GM19025 (cell line): ENCODE data around the gene HDAC7.

Experiments used
- ATAC-seq: cut with Tn5 transposase; IDR thresholded peaks from one replicate; pipeline ENCODE4 v1.9.1; 2021; ENCODE audit warnings: mild to moderate bottlenecking, low read depth, moderate library complexity; ENCODE audit not compliant: unreplicated experiment

Gene HDAC7

DNA sequence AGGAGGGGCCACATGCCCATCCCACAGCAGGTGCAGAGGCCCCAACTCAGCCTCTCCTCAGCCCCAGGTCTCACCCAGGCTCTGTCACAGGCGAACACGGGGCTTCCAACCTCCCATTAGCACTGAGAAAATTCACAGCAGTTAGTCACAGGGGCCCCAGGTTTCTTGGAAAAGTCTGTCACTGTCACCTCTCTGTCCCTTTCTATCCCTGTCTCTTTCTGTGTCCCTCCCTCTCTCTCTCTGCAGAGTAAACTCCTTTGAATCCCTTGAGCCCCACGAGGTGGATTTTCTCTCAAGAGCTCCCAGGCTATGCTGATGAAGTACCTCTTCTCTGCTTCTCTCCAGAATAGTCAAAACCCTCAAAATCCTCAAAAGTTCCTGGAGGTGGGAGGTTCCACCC lies 80.4 kb downstream of the HDAC7 start:
- no peak for ATAC-seq

DNA sequence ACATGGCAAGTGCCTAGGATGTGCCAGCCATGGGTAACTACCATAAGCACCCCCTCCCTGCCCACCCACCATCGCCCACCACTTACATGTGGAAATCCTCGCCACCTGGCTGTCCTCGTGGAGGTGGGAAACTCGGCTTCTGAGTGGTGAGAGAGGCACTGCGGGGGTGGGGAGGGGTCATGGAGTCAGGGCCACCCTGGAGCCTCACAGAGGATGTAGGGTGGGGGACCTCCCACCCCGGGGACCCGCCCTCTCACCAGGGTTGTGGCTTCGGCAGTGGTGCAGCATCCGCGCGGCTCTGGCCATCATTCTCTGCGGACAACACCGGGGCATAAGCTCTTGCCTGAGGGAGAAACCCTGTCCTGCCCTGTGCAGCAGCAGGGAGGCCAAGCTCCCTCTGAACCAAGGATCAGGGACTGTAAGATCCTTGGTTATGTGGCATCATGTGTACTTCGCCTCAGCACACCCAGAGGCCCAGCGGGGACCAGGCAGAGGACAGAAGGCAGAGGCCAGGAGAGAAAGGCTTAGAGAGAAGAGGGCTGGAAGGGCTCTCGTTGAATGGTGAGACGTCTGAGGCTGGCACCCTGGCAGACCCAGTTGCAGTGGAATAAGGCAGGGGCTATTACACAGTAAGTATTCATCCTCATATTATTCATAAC lies 81.6 kb downstream of the HDAC7 start:
- ATAC-seq, result no peak

GRCh38 chr12:47736877-47737676 lies 82.6 kb downstream of the HDAC7 start:
- no peak for ATAC-seq

GRCh38 chr12:47736216-47736615 lies 83.5 kb downstream of the HDAC7 start:
- no peak for ATAC-seq

- no peak for ATAC-seq
Observed at GRCh38 chr12:47735649-47736048, 84.1 kb downstream of the HDAC7 start.

- ATAC-seq, result no peak
Observed at GRCh38 chr12:47734725-47735480, 84.8 kb downstream of the HDAC7 start.

DNA sequence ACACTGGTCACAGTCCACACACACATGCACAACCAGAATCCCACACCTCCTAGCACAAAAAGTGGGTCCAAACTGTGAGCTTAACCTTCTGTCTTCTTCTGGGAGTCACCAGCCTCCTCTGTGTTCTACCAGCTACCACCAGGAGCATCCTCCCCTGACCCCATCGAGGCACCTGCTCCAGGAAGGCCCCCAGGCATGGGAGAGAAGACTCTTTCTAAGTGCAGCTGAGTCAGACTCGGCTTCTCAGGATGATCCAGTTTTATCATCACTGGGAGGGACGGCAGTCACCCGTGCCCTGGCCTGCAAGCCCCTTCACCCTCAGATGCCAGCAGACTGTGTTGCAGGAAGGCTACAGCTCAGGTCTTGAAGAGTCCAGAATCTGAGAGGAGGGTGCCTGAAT lies 86.6 kb downstream of the HDAC7 start:
- no peak for ATAC-seq
